ENCODE data around the gene FGB. TPM values are rescaled to one million over a fixed set of nuclear protein-coding genes. Genes with fewer than 3 reads are reported as not detected.
"Not testable (repeated sequence)": the region's sequence is repeated elsewhere in the genome, so short reads cannot be mapped to it uniquely, and the experiment has no call there.

FGB gene
- total RNA-seq, 1 experiment from 2014 or later, result not detected

DNA sequence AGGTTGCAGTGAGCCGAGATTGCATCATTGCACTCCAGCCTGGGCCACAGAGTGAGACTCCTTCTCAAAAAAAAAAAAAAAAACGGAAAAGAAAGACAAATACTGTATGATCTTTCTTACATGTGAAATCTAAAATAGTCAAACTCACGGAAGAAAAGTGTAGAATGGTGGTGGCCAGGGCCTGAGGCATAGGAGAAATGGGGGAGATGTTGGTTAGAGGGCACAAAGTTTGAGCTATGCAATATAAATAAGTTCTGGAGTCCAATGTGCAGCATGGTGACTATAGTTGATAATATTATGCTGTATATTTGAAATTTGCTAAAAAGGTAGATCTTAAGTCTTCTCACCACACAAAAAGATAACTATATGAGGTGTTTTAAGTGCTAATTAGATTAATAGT is 29.1 kb downstream of the FGB start:
- no peak for DNase-seq (ENCODE audit: low spot score)
- CTCF ChIA-PET, result no interaction called here
- TF ChIP-seq CTCF (conservative IDR thresholded peaks at IDR 0.05; ENCODE audit: low read depth, low read length) (no peak), EZH2 (IDR thresholded peaks at IDR 0.05; ENCODE audit: borderline replicate concordance, low read depth, low read length, poor library complexity, severe bottlenecking) (no peak)
- H3K27ac ChIP-seq (ENCODE audit: low read depth, low read length, poor library complexity, severe bottlenecking), result no peak overlapping the region
- intact Hi-C loops (cut with micrococcal nuclease; ENCODE audit: unreplicated experiment), result no loop called here
- no peak overlapping the region for H3K4me3 ChIP-seq (ENCODE audit: low read depth, low read length, poor library complexity, severe bottlenecking)
- H3K4me1 ChIP-seq (ENCODE audit: insufficient read depth, low read length, poor library complexity, severe bottlenecking), result no peaks in the 10 kb centered on the region
- peaks cover 16% of the 10 kb centered on the region for H3K27me3 ChIP-seq (replicated peaks; ENCODE audit: insufficient read depth, low read depth, low read length, poor library complexity)
- POLR2A ChIA-PET (ENCODE audit: low non-redundant PET), result no interaction called here
- no peaks in the 10 kb centered on the region for H3K9me3 ChIP-seq (ENCODE audit: low read depth, low read length, poor library complexity, severe bottlenecking)
- BruUV-seq (replicated peaks), result no TSS peak
- H3K36me3 ChIP-seq (ENCODE audit: insufficient read depth, low read length, poor library complexity, severe bottlenecking), result no peaks in the 10 kb centered on the region

DNA sequence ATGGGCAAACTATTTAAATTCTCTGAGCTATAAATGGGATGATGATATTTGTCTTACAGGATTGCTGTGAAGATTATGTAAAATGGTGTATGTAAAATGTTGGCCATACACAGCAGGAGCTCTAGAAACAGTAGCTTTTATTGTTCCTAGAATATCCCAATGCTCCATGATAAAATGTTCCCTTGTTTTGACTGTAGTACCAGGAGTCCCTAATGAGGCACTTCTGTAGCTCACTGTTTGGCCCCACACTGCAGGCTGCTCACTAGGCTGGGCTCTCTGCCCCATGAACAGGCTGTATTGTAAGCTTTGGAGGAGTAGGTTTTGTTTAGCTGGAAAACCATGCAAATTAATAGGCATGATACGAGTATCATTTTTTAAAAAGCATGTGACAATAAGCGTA is 31.1 kb downstream of the FGB start:
- BruUV-seq (replicated peaks), result no TSS peak
- intact Hi-C loops (cut with micrococcal nuclease; ENCODE audit: unreplicated experiment), result no loop called here
- Histone ChIP-seq H3K36me3 (ENCODE audit: insufficient read depth, low read length, poor library complexity, severe bottlenecking) (no peaks in the 10 kb centered on the region), H3K4me3 (ENCODE audit: low read depth, low read length, poor library complexity, severe bottlenecking) (no peak overlapping the region), H3K9me3 (ENCODE audit: low read depth, low read length, poor library complexity, severe bottlenecking) (no peaks in the 10 kb centered on the region), H3K27me3 (replicated peaks; ENCODE audit: insufficient read depth, low read depth, low read length, poor library complexity) (peaks cover 8% of the 10 kb centered on the region), H3K27ac (ENCODE audit: low read depth, low read length, poor library complexity, severe bottlenecking) (no peak overlapping the region), H3K4me1 (ENCODE audit: insufficient read depth, low read length, poor library complexity, severe bottlenecking) (no peaks in the 10 kb centered on the region)
- TF ChIP-seq CTCF (conservative IDR thresholded peaks at IDR 0.05; ENCODE audit: low read depth, low read length) (no peak), EZH2 (IDR thresholded peaks at IDR 0.05; ENCODE audit: borderline replicate concordance, low read depth, low read length, poor library complexity, severe bottlenecking) (no peak)
- ChIA-PET CTCF (no interaction called here), POLR2A (ENCODE audit: low non-redundant PET) (no interaction called here)
- DNase-seq (ENCODE audit: low spot score), result no peak

DNA sequence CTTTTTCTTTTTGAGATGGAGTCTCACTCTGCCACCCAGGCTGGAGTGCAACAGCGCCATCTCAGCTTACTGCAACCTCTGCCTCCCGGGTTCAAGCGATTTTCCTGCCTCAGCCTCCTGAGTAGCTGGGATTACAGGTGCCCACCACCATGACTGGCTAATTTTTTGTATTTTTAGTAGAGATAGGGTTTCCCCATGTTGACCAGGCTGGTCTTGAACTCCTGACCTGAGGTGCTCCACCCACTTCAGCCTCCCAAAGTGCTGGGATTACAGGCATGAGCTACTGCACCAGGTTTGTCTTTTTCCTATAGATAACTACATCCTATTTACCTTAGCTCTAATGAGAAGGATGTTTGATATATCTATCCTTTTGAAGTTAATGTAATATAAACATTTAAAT is 31.5 kb downstream of the FGB start:
- DNase-seq (ENCODE audit: low spot score); H3K36me3 ChIP-seq (ENCODE audit: insufficient read depth, low read length, poor library complexity, severe bottlenecking); H3K4me3 ChIP-seq (ENCODE audit: low read depth, low read length, poor library complexity, severe bottlenecking); CTCF ChIA-PET; POLR2A ChIA-PET (ENCODE audit: low non-redundant PET); intact Hi-C loops (cut with micrococcal nuclease; ENCODE audit: unreplicated experiment); H3K27me3 ChIP-seq (replicated peaks; ENCODE audit: insufficient read depth, low read depth, low read length, poor library complexity); H3K9me3 ChIP-seq (ENCODE audit: low read depth, low read length, poor library complexity, severe bottlenecking); H3K4me1 ChIP-seq (ENCODE audit: insufficient read depth, low read length, poor library complexity, severe bottlenecking); H3K27ac ChIP-seq (ENCODE audit: low read depth, low read length, poor library complexity, severe bottlenecking); BruUV-seq (replicated peaks): not testable (repeated sequence)

GRCh38 chr4:154595807-154596206 is 33.0 kb downstream of the FGB start:
- TF ChIP-seq CTCF (conservative IDR thresholded peaks at IDR 0.05; ENCODE audit: low read depth, low read length) (no peak), EZH2 (IDR thresholded peaks at IDR 0.05; ENCODE audit: borderline replicate concordance, low read depth, low read length, poor library complexity, severe bottlenecking) (no peak)
- ChIA-PET POLR2A (ENCODE audit: low non-redundant PET) (no interaction called here), CTCF (interaction anchor here (0.6 kb wide), 1 partner anchor 145 kb away, joined by 4 read pairs; no protein-coding TSS in a partner anchor)
- H3K36me3 ChIP-seq (ENCODE audit: insufficient read depth, low read length, poor library complexity, severe bottlenecking), result no peaks in the 10 kb centered on the region
- H3K27me3 ChIP-seq (replicated peaks; ENCODE audit: insufficient read depth, low read depth, low read length, poor library complexity), result no peaks in the 10 kb centered on the region
- no peaks in the 10 kb centered on the region for H3K4me1 ChIP-seq (ENCODE audit: insufficient read depth, low read length, poor library complexity, severe bottlenecking)
- DNase-seq (ENCODE audit: low spot score), result no peak
- H3K4me3 ChIP-seq (ENCODE audit: low read depth, low read length, poor library complexity, severe bottlenecking), result no peak overlapping the region
- H3K9me3 ChIP-seq (ENCODE audit: low read depth, low read length, poor library complexity, severe bottlenecking), result no peaks in the 10 kb centered on the region
- no peak overlapping the region for H3K27ac ChIP-seq (ENCODE audit: low read depth, low read length, poor library complexity, severe bottlenecking)
- intact Hi-C loops (cut with micrococcal nuclease; ENCODE audit: unreplicated experiment), result no loop called here
- BruUV-seq (replicated peaks), result no TSS peak

DNA sequence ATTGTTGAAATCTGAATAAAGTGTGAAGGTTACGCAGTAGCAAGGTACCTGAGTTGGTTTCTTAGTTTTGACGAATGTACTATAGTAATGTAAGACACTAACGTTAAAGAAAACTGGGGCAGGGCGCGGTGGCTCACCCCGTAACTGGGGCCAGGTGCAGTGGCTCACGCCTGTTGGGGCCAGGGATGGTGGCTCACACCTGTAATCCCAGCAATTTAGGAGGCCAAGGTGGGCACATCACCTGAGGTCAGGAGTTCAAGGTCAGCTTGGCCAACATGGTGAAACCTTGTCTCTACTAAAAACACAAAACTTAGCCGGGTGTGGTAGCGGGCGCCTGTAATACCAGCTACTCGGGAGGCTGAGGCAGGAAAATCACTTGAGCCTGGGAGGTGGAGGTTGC is 34.5 kb downstream of the FGB start:
- H3K36me3 ChIP-seq (ENCODE audit: insufficient read depth, low read length, poor library complexity, severe bottlenecking); H3K27ac ChIP-seq (ENCODE audit: low read depth, low read length, poor library complexity, severe bottlenecking); intact Hi-C loops (cut with micrococcal nuclease; ENCODE audit: unreplicated experiment); H3K4me3 ChIP-seq (ENCODE audit: low read depth, low read length, poor library complexity, severe bottlenecking); DNase-seq (ENCODE audit: low spot score); H3K27me3 ChIP-seq (replicated peaks; ENCODE audit: insufficient read depth, low read depth, low read length, poor library complexity); POLR2A ChIA-PET (ENCODE audit: low non-redundant PET); H3K9me3 ChIP-seq (ENCODE audit: low read depth, low read length, poor library complexity, severe bottlenecking); BruUV-seq (replicated peaks); H3K4me1 ChIP-seq (ENCODE audit: insufficient read depth, low read length, poor library complexity, severe bottlenecking); CTCF ChIA-PET: not testable (repeated sequence)
